OCI-LY7 (cell line): ENCODE data around the gene KIF27. TPM values are rescaled to one million over a fixed set of nuclear protein-coding genes. Genes with fewer than 3 reads are reported as not detected.
A peak's percentile ranks its signal among the peaks of the same experiment; 100 is the strongest.
"Not testable (repeated sequence)": the region's sequence is repeated elsewhere in the genome, so short reads cannot be mapped to it uniquely, and the experiment has no call there.

Source experiments
- BruUV-seq: library from RNA; stranded (reverse); fragments of 400-500 nt; replicated peaks from 2 replicates; lab custom pipeline; 2021; lab: Mats Ljungman, UMichigan
- CTCF ChIA-PET: fragments of 300-600 bp; sonication (Branson Sonifier 250); formaldehyde crosslinking; loops from one replicate; lab custom pipeline; 2022; ENCODE audit warnings: antibody characterized with exemption; ENCODE audit not compliant: unreplicated experiment; lab: Charles Lee
- POLR2A ChIA-PET: fragments of 300-600 bp; sonication (Branson Sonifier 250); formaldehyde crosslinking; loops from one replicate; lab custom pipeline; 2022; ENCODE audit warnings: antibody characterized with exemption; lab: Charles Lee
- DNase-seq: peaks from one replicate; pipeline ENCODE4 v3.0.0-alpha.2; 2015; ENCODE audit warnings: low spot score
- H2AFZ ChIP-seq: fragments of 200-600 bp; sonication (generic), shearing (Covaris generic); 2 replicates; pipeline ENCODE4 v1.6.1; 2014; ENCODE audit warnings: mild to moderate bottlenecking, antibody characterized with exemption, low read length, moderate library complexity
- H3K27ac ChIP-seq: fragments of 200-600 bp; sonication (generic); 2 replicates; pipeline ENCODE4 v1.5.1; 2014; ENCODE audit warnings: mixed run types, low read depth, mild to moderate bottlenecking, moderate library complexity, low read length, inconsistent platforms; ENCODE audit not compliant: poor library complexity, severe bottlenecking
- H3K36me3 ChIP-seq: fragments of 200-600 bp; sonication (generic); 2 replicates; pipeline ENCODE4 v1.6.1; 2014; ENCODE audit warnings: mild to moderate bottlenecking, antibody characterized with exemption, low read length, moderate library complexity, mixed read lengths; ENCODE audit not compliant: insufficient read depth
- H3K4me1 ChIP-seq: fragments of 200-600 bp; sonication (generic); 2 replicates; pipeline ENCODE4 v1.5.1; 2014; ENCODE audit warnings: mild to moderate bottlenecking, low read length; ENCODE audit not compliant: insufficient read depth, poor library complexity, severe bottlenecking
- H3K4me2 ChIP-seq: fragments of 200-600 bp; sonication (generic); 2 replicates; pipeline ENCODE4 v1.6.1; 2014; ENCODE audit warnings: mild to moderate bottlenecking, low read length
- H3K4me3 ChIP-seq: fragments of 200-600 bp; sonication (generic); 2 replicates; pipeline ENCODE4 v1.5.1; 2014; ENCODE audit warnings: mild to moderate bottlenecking, low read depth, low read length; ENCODE audit not compliant: poor library complexity, severe bottlenecking
- H3K79me2 ChIP-seq: fragments of 200-600 bp; sonication (generic); 2 replicates; pipeline ENCODE4 v1.6.1; 2016; ENCODE audit warnings: low read depth, mild to moderate bottlenecking, low read length, moderate library complexity, mixed read lengths; ENCODE audit not compliant: insufficient read depth
- H3K9me2 ChIP-seq: fragments of 200-600 bp; sonication (generic); 2 replicates; pipeline ENCODE4 v1.6.1; 2016; ENCODE audit warnings: mild to moderate bottlenecking, low read length, mixed read lengths; ENCODE audit not compliant: insufficient read depth
- H3K9me3 ChIP-seq: fragments of 200-600 bp; sonication (generic); 2 replicates; pipeline ENCODE4 v1.6.1; 2014; ENCODE audit warnings: mild to moderate bottlenecking, mixed run types, low read length, mixed read lengths
- H4K20me1 ChIP-seq: fragments of 200-600 bp; sonication (generic); 2 replicates; pipeline ENCODE4 v1.6.1; 2014; ENCODE audit warnings: mild to moderate bottlenecking, antibody characterized with exemption, low read length, moderate library complexity, mixed read lengths; ENCODE audit not compliant: insufficient read depth
- CTCF ChIP-seq: fragments of 200-600 bp; sonication (generic); conservative IDR thresholded peaks from 2 replicates; pipeline ENCODE4 v1.5.1; 2014; ENCODE audit warnings: mild to moderate bottlenecking, antibody characterized with exemption, low read length, moderate library complexity, mixed read lengths
- intact Hi-C: fragments of 100-400 bp; cut with micrococcal nuclease; formaldehyde crosslinking; loops from one replicate; pipeline ENCODE4 v1.10.0; 2022; ENCODE audit not compliant: unreplicated experiment
- total RNA-seq, 2 experiments: library from RNA; depleted of rRNA in 1 of 2; stranded (reverse); fragments of >200 nt in 1 of 2; shearing (Covaris generic) in 1 of 2; gene quantifications; 2 replicates each; pipeline ENCODE4 v1.2.3, GENCODE V29; 2014 to 2022

The KIF27 gene
- total RNA-seq, 2 experiments from 2014 or later, result 5.6 to 7.3 TPM

- H4K20me1 ChIP-seq, H3K36me3 ChIP-seq, BruUV-seq, DNase-seq, H2AFZ ChIP-seq, H3K4me2 ChIP-seq, H3K79me2 ChIP-seq, intact Hi-C loops, H3K27ac ChIP-seq, H3K9me2 ChIP-seq, CTCF ChIA-PET, H3K9me3 ChIP-seq, POLR2A ChIA-PET, H3K4me1 ChIP-seq, H3K4me3 ChIP-seq: not testable (repeated sequence)
Measured at GRCh38 chr9:83881687-83882408, 39.4 kb downstream of the KIF27 start.

GRCh38 chr9:83875559-83875958 lies 45.7 kb downstream of the KIF27 start:
- intact Hi-C loops, result not testable (repeated sequence)

GRCh38 chr9:83849895-83850294 lies 71.3 kb downstream of the KIF27 start:
- intact Hi-C loops, H3K36me3 ChIP-seq, H3K4me3 ChIP-seq, H4K20me1 ChIP-seq, POLR2A ChIA-PET, H3K27ac ChIP-seq, H3K9me2 ChIP-seq, CTCF ChIA-PET, H3K4me2 ChIP-seq, BruUV-seq, H2AFZ ChIP-seq, H3K9me3 ChIP-seq, H3K4me1 ChIP-seq, H3K79me2 ChIP-seq: not testable (repeated sequence)
- DNase-seq, result peak; percentile 1

More at GRCh38 chr9:83875559-83875958, 45.7 kb downstream of the KIF27 start:
- POLR2A ChIA-PET, H4K20me1 ChIP-seq, H3K36me3 ChIP-seq, DNase-seq, CTCF ChIA-PET, H3K9me2 ChIP-seq, H3K4me1 ChIP-seq, H3K9me3 ChIP-seq, H2AFZ ChIP-seq, BruUV-seq, H3K79me2 ChIP-seq, H3K4me3 ChIP-seq, H3K4me2 ChIP-seq, H3K27ac ChIP-seq: not testable (repeated sequence)

GRCh38 chr9:83837070-83837643 lies 84.1 kb downstream of the KIF27 start:
- H3K9me2 ChIP-seq, DNase-seq, intact Hi-C loops, H3K4me3 ChIP-seq, H3K79me2 ChIP-seq, H2AFZ ChIP-seq, BruUV-seq, H4K20me1 ChIP-seq, H3K4me1 ChIP-seq, H3K36me3 ChIP-seq, POLR2A ChIA-PET, H3K27ac ChIP-seq, H3K4me2 ChIP-seq, H3K9me3 ChIP-seq, CTCF ChIA-PET: not testable (repeated sequence)
- TF ChIP-seq CTCF, result peak; percentile 65

GRCh38 chr9:83830426-83831071 lies 90.7 kb downstream of the KIF27 start:
- DNase-seq, H3K9me3 ChIP-seq, BruUV-seq, H2AFZ ChIP-seq, H4K20me1 ChIP-seq, H3K36me3 ChIP-seq, H3K79me2 ChIP-seq, CTCF ChIA-PET, H3K9me2 ChIP-seq, POLR2A ChIA-PET, H3K4me2 ChIP-seq, H3K4me1 ChIP-seq, H3K27ac ChIP-seq, intact Hi-C loops, H3K4me3 ChIP-seq: not testable (repeated sequence)
